Central memory CD4-positive, alpha-beta T cell (primary cell): Measurements from ENCODE around the gene RNF181.
A peak's percentile ranks its signal among the peaks of the same experiment; 100 is the strongest.
"Not testable (repeated sequence)": the region's sequence is repeated elsewhere in the genome, so short reads cannot be mapped to it uniquely, and the experiment has no call there.

ENCODE experiments used
- DNase-seq: peaks from one replicate; pipeline ENCODE4 v3.0.0; 2022
- total RNA-seq, 3 experiments: gene quantifications; one replicate each; lab custom pipeline; 2026; lab: John Stamatoyannopoulos, UW

RNF181 gene
- 12.5 to 45.3 (median 28.4) reads per million in 3 experiments for total RNA-seq

DNA sequence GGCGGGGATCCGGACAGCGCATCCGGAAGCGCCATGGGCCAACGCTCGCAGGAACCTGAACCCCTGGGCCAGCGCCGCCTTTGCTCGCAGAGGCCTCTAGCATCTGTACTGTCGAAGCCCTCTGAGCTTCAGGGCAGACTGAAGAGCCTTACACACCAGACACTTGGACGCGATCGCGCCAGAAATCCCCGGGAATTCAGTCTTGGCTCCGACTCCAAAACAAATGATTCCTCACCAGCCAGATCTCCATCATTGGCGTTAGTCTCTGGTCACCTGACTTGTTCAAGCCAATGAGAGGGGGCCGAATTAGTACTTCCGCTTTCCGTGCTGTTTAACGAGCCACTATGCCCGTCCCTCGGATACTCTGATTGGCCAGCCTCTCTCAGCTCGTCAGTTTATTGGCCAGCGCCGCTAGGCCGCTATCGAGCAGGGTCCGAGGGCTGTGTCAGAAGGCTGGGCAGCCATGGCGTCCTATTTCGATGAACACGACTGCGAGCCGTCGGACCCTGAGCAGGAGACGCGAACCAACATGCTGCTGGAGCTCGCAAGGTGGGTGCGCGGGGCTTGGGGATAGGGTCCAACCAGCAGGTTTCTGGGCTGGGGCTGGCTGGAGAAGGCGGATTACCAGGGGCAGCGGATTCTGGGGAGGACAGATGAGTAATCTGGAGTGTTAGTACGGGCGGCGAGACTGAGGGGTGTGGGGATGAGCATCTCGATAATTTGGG lies at the start of gene RNF181:
Gene RNF181 (plus strand): TSS at position 445 of the 725 bp plus-strand sequence. CDS start 19 bp downstream, at position 464.
- peak; percentile 92 for DNase-seq

GRCh38 chr2:85545780-85546240 lies 49.7 kb upstream of the RNF181 start:
- DNase-seq: no peak

DNA sequence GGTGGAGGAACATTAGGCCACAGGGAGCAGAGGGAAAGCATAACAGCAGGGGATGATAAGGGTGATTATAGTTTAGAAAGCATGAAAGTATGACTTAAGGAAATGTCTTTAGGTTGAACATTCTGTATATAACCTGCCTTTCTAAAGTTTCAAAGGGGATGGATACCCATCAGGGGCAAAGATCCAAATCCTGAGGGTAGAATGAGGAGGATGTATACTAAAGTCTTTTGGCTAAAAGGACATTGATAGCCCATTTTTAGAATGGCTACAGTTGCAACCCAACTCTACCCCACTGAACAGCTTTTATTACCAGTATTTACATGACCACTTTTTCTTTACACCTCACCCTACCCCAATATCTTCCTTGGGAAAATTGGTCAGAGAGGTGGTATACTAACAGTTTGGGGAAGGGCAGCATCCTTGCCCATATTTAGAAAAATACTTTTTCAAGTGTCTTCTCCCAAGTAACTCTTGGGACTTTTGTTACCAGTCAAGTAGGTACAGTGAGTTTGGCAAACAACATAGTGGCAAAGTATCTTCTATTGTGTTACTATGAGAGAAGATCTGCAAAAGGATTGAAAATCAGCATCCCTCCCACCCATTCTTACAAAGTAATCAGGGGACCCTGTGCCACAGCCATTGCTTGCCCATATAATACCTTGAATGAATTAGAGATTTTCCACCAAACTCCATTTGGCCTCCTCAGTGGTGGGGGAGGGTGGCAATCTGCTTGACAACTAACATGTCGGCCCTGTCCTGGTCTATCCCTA lies 48.3 kb upstream of the RNF181 start:
- DNase-seq: no peak

DNA sequence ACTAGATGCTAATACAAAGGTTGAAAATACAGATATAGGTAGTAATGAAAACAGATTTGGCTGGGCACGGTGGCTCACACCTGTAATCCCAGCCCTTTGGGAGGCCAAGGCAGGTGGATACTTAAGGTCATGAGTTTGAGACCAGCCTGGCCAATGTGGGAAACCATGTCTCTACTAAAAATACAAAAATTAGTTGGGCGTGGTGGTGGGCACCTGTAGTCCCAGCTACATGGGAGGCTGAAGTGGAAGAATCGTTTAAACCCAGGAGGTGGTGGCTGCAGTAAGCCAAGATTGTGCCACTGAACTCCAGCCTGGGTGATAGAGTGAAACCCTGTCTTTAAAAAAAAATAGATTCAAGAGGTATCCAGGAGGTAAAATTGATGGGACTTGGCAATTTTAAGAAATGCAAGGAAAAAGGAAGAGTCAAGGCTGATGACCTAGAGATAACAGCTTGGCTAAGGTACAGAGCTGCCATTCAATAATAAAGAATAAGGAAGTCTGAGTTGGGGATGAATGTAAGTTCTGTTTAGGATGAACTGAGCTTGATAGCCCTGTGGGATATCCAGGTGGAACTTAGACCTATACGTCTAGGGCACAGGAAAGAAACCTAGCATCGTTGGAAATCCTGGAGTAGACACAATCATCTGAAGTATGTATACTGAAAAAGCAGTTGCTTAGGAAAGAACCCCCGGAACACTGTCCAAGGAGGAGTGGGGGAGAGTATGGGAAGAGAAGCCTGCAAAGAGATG lies 47.5 kb upstream of the RNF181 start:
- DNase-seq: no peak

DNA sequence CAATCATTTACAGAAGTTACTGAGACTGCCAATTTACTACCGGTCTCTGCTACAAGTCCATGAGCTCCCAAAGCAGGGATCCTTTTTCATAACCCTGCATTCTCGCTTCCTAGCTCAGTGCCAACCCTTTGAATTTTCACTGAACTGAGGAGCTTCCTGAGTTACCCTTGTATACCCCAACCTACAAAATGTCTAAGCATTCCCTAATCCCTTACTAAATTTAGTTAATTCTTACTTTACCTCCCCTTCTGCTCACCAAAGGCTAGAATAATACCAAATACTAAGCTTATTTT lies 47.0 kb upstream of the RNF181 start:
- DNase-seq: no peak

- no peak for DNase-seq
Observed at GRCh38 chr2:85549095-85549494, 46.5 kb upstream of the RNF181 start.

GRCh38 chr2:85549826-85550225 lies 45.7 kb upstream of the RNF181 start:
- DNase-seq: no peak

DNA sequence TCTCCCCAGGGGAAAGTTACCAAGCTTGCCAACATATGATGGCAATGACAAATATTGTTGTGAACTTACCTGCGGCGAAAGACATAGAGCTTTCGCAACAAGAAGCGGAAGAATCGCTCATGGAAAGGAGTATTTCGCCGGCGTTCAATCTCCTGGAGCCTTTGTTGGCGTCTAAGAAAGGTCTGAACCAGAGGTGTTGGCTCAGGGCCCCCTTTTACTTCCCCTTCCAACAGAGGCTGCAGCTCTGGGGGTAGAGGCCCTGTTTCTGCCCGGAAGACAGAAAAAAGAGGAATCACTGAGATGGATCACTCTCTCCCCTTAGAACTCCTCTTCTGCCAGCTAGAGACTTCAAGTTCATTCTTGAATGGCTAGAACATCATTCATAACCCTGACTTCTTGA lies 45.1 kb upstream of the RNF181 start:
- DNase-seq: no peak

GRCh38 chr2:85551698-85552678 lies 43.6 kb upstream of the RNF181 start:
- peak; percentile 84 for DNase-seq

DNA sequence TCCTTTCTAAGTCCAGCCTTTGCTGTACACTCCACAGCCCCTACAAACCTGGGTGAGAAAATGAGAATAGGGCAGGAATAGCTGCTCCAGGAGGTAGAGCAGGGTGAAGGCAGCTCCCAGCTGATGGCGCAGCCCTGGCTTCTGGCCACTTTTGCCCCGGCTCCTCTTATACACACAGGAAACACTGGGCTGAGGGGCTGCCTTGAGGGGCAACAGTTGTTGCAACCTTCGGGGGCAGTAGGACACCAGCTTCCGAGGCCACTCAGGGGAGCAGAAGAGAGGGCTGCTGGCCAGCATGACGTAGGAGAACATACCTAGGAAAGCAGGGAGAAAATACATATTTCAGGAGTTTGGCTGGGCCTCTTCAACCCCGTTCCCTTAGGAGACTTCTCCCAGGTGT lies 42.4 kb upstream of the RNF181 start:
- DNase-seq: no peak

DNA sequence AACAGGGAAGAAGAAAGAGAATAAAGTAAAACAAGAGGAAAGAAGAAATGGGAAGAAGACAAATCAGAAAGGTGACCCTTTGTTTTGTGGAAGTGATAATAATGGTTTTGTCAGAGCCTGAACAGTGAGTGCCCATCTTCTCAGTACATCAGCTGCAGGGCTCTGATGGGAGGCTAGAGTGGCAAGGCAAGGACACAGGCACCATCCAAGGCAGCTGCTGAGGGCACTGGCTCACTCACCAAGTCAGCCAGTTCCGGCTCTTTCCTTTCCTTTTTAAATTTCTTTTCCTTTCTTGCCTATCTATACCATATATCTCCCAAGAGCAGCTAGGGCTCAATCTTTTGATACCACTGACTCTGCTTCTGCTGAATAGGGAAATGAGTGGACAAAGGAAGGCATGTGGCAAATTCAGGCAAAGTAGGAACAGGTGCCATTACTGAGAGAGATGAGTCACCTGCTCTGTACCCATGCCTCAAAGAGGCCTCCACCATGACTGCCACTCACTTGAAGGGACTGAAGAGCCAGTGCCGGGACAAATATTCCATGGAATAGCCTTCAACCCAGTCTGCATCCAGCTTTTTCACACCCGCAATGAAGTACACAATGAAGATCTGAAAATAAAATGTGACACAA lies 40.4 kb upstream of the RNF181 start:
- no peak for DNase-seq

DNA sequence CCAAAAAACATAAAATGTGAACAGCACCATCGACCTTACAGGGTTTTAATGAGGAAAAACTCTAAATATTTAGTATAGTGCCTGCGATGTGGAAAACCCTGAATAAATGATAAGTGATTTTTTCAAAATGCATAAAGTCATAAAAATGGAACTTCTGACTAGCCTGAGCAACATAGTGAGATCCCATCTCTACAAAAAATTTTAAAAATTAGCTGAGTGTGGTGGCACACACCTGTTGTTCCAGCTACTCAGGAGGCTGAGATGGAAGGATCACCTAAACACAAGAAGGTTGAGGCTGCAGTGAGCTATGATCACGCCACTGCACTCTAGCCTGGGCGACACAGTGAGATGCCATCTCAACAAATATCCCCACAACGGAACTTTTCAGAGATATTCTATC lies 38.4 kb upstream of the RNF181 start:
- DNase-seq: no peak

DNA sequence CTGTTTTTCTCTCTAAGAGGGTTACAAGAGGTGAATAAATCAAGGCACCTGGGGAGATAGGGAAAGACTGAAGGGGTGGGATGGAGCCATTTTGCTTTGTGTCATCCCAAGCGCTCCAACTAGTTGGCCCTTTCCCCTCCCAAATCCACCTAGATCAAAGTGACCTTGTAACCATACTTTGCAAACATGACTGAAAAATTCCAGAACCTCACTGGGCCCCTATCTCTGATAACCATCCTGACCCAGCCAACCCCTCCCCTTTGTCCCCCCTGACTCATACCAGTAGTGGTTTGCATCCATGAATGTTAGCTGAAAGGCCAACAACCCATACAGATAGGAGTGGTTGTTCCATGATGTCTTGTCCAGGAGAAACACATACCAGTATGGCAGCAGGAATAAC lies 37.4 kb upstream of the RNF181 start:
- DNase-seq: no peak

- not testable (repeated sequence) for DNase-seq
Observed at GRCh38 chr2:85560403-85560726, 35.2 kb upstream of the RNF181 start.

GRCh38 chr2:85560812-85561279 lies 34.7 kb upstream of the RNF181 start:
- no peak for DNase-seq

DNA sequence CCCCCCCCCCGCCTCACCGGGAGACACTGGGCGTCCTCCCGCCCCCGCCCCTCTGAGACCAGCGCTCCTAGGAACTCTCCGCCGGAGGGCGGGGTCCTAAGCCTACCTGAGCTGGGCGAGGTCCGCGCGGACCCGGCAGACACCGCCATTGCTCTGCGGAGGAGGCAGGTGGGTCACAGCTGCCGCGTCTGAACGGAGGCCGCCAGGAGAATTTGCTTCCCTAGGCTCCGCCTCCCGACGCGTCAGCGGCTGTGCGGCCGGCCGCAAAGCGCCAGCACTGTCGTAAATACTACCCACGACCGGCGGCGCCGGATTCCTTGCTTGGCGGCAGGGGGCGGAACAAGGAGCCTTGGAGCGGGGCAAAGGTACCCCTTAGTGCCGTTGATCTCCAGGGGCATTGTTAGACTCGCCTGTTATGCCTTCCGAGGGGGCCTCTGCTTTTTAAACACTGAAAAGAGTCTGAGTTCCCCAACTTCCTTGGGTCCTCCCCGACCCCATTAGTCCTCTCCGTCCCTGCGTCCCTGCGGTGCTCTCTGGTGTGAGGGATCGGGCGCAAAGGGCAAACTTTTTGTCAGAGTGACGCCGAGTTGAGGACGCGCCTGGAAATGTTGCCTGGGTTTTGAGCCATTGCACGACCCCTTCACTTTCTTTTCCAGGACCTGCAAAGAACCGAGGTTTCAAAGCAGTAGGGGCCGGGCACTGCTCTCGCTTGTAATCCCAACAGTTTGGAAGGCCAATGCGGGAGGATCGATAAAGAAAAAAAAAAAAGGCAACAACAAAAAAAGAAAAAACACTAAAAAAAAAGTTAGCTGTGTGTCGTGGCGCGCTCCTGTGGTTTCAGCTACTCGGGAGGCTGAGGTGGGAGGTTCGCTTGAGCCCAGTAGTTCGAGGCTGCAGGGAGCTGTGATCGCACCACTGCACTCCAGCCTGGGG lies 34.0 kb upstream of the RNF181 start, which contains the start of gene GGCX:
Gene GGCX (minus strand): TSS at position 214 of the 933 bp plus-strand sequence. CDS start 65 bp downstream, at position 149.
- peak; percentile 86 for DNase-seq

GRCh38 chr2:85564144-85564563 lies 31.4 kb upstream of the RNF181 start:
- DNase-seq: no peak

DNA sequence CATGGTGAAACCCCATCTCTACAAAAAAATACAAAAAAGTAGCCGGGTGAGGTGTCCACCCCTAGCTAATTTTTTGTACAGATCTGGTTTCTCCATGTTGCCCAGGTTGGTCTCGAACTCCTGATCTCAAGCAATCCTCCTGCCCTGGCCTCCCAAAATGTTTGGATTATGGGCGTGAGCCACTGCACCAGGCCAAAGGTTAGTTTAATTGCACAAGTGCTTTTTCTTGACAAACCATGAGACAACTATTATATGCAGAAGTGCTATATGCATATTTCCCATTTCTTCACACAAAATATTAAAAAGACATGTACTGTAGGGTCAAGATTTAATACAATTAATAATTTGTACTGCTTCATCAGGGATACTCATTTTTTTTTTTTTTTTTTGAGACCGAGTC lies 29.3 kb upstream of the RNF181 start:
- DNase-seq: no peak

- DNase-seq: no peak
Observed at GRCh38 chr2:85575739-85576138, 19.8 kb upstream of the RNF181 start.

- DNase-seq: no peak
Observed at GRCh38 chr2:85577063-85577385, 18.5 kb upstream of the RNF181 start.
